H1 (cell line): ENCODE measurements around the gene NME7. TPM values are rescaled to one million over a fixed set of nuclear protein-coding genes. Genes with fewer than 3 reads are reported as not detected.

Experiments
- CTCF ChIP-seq, 3 experiments: IDR thresholded peaks; 1 replicate in 2 of 3; 2 replicates in 1 of 3; pipeline versions ENCODE4 v1.5.1 to v1.6.1; 2011; ENCODE audit warnings: low read length in 3 of 3, mild to moderate bottlenecking in 3 of 3, inconsistent platforms in 2 of 3, low read depth in 1 of 3, moderate library complexity in 1 of 3; ENCODE audit not compliant: insufficient read depth in 1 of 3; ENCODE audit errors: control extremely low read depth in 1 of 3
- KDM1A ChIP-seq: fragments of 200-600, 300-600 bp; sonication (generic); IDR thresholded peaks from 2 replicates; pipeline ENCODE4 v1.7.1; 2016; ENCODE audit warnings: mild to moderate bottlenecking, low read length, borderline replicate concordance
- MAX ChIP-seq: IDR thresholded peaks from 2 replicates; pipeline ENCODE4 v1.6.1; 2012; ENCODE audit warnings: inconsistent platforms
- POU5F1 ChIP-seq: IDR thresholded peaks from 2 replicates; pipeline ENCODE4 v1.6.1; 2011; ENCODE audit warnings: low read depth, mild to moderate bottlenecking, low read length, moderate library complexity
- RAD21 ChIP-seq, 2 experiments: IDR thresholded peaks in 1 of 2; conservative IDR thresholded peaks in 1 of 2; 2 replicates each; pipeline ENCODE4 v1.6.1; 2011; ENCODE audit warnings: low read depth in 2 of 2, low read length in 2 of 2, improper control_type of control experiment in 1 of 2, inconsistent platforms in 1 of 2, mild to moderate bottlenecking in 1 of 2, moderate library complexity in 1 of 2
- RXRA ChIP-seq: IDR thresholded peaks from 2 replicates; pipeline ENCODE4 v1.6.1; 2011; ENCODE audit warnings: low read depth, mild to moderate bottlenecking, low read length, moderate library complexity; ENCODE audit not compliant: insufficient read depth
- SIN3A ChIP-seq, 2 experiments: IDR thresholded peaks in 1 of 2; conservative IDR thresholded peaks in 1 of 2; 2 replicates each; pipeline ENCODE4 v1.6.1; 2011 to 2012; ENCODE audit warnings: low read length in 2 of 2, improper control_type of control experiment in 1 of 2, low read depth in 1 of 2, mild to moderate bottlenecking in 1 of 2
- SP2 ChIP-seq: IDR thresholded peaks from 2 replicates; pipeline ENCODE4 v1.6.1; 2012; ENCODE audit warnings: mild to moderate bottlenecking, low read length, inconsistent platforms
- TAF1 ChIP-seq: IDR thresholded peaks from 2 replicates; pipeline ENCODE4 v1.6.1; 2011; ENCODE audit warnings: mild to moderate bottlenecking, low read depth, low read length
- USF2 ChIP-seq: IDR thresholded peaks from 2 replicates; pipeline ENCODE4 v1.6.1; 2011; ENCODE audit warnings: low read length, improper control_type of control experiment
- polyA plus RNA-seq, 7 experiments: library from polyadenylated mRNA; depleted of rRNA in 3 of 7; stranded (reverse) in 5 of 7; unstranded in 2 of 7; fragments of >200 nt in 5 of 7; fragments of 200-250 nt in 2 of 7; gene quantifications; 1 replicate in 5 of 7; 2 replicates in 1 of 7; 4 replicates in 1 of 7; pipeline versions ENCODE4 v1.2.1 to v1.2.3, GENCODE V29; 2011 to 2013; ENCODE audit warnings: missing spikeins in 2 of 7, mixed read lengths in 2 of 7
- total RNA-seq: library from RNA; stranded (reverse); fragmentation: NEBNext Ultra II Directional; extraction: Animal tissue kit (Norgen Biotek cat#: 25700); gene quantifications from 2 replicates; pipeline ENCODE4 v1.2.1, GENCODE V29; 2021

The NME7 gene
- total and polyA plus RNA-seq, 2 of the 8 experiments (the other 6 are each of a cell fraction or from before 2014, with no cell fraction given) = 11.6 to 28.5 TPM

- TF ChIP-seq CTCF (IDR thresholded peaks at IDR 0.05; ENCODE audit: control extremely low read depth in 1 of 3, insufficient read depth in 1 of 3, low read depth in 1 of 3, low read length in 3 of 3) = no peak
- no peak for TF ChIP-seq RAD21 (IDR thresholded peaks at IDR 0.05 in 1 of 2, conservative IDR thresholded peaks at IDR 0.05 in 1 of 2; ENCODE audit: low read depth in 2 of 2, low read length in 2 of 2)
- no peak for TF ChIP-seq KDM1A
- no peak for TF ChIP-seq POU5F1
- no peak for TF ChIP-seq SP2
- TF ChIP-seq SIN3A (conservative IDR thresholded peaks at IDR 0.05 in 1 of 2, IDR thresholded peaks at IDR 0.05 in 1 of 2; ENCODE audit: low read depth in 1 of 2, low read length in 2 of 2) = no peak
- no peak for TF ChIP-seq MAX
- TF ChIP-seq RXRA = no peak
- no peak for TF ChIP-seq TAF1
- no peak for TF ChIP-seq USF2
- TF ChIP-seq, all 59 proteins: peak for 0
Measured at GRCh38 chr1:169115891-169116585, 251.6 kb downstream of the NME7 start (continued).
